KMS-11 (cell line): Measurements from ENCODE around the gene LIPK.

Experiments
- H2AFZ ChIP-seq: fragments of 200-600 bp; sonication (generic); 2 replicates; pipeline ENCODE4 v1.6.1; 2016; ENCODE audit warnings: antibody characterized with exemption, mixed run types, low read depth
- H3K27ac ChIP-seq: fragments of 200-600 bp; sonication (generic); 2 replicates; pipeline ENCODE4 v1.6.1; 2016; ENCODE audit warnings: mild to moderate bottlenecking, mixed run types
- H3K27me3 ChIP-seq: fragments of 200-600 bp; sonication (generic); 2 replicates; pipeline ENCODE4 v1.6.1; 2017; ENCODE audit warnings: mild to moderate bottlenecking, low read depth, mixed run types, moderate library complexity; ENCODE audit not compliant: insufficient read depth
- H3K36me3 ChIP-seq: fragments of 200-600 bp; sonication (generic); 2 replicates; pipeline ENCODE4 v1.6.1; 2017; ENCODE audit warnings: mild to moderate bottlenecking, mixed run types; ENCODE audit not compliant: insufficient read depth
- H3K4me1 ChIP-seq: fragments of 200-600 bp; sonication (generic); 2 replicates; pipeline ENCODE4 v1.6.1; 2016; ENCODE audit warnings: mild to moderate bottlenecking, low read depth, mixed run types; ENCODE audit not compliant: poor library complexity, severe bottlenecking
- H3K4me2 ChIP-seq: fragments of 200-600 bp; sonication (generic); 2 replicates; pipeline ENCODE4 v1.7.0; 2016; ENCODE audit warnings: mild to moderate bottlenecking, mixed run types
- H3K4me3 ChIP-seq: fragments of 200-600 bp; sonication (generic); IDR thresholded peaks from 2 replicates; pipeline ENCODE4 v1.6.1; 2017; ENCODE audit warnings: low read depth, low read length, mixed read lengths; ENCODE audit not compliant: insufficient read depth
- H3K79me2 ChIP-seq: fragments of 200-600 bp; sonication (generic); 2 replicates; pipeline ENCODE4 v1.6.1; 2016; ENCODE audit warnings: low read depth, mixed run types; ENCODE audit not compliant: insufficient read depth
- H3K9ac ChIP-seq: fragments of 200-600 bp; sonication (generic); 2 replicates; pipeline ENCODE4 v1.6.1; 2016; ENCODE audit warnings: mild to moderate bottlenecking, mixed run types
- H4K20me1 ChIP-seq: fragments of 200-600 bp; sonication (generic); 2 replicates; pipeline ENCODE4 v1.6.1; 2016; ENCODE audit warnings: mild to moderate bottlenecking, mixed run types; ENCODE audit not compliant: insufficient read depth
- CTCF ChIP-seq: fragments of 200-600 bp; sonication (generic); conservative IDR thresholded peaks from 2 replicates; pipeline ENCODE4 v1.6.1; 2017; ENCODE audit warnings: low read depth, mild to moderate bottlenecking, antibody characterized with exemption, low read length, moderate library complexity, mixed read lengths

The LIPK gene

GRCh38 chr10:88705958-88706357 is at the start of gene LIPK:
TSS of gene LIPK (plus strand) at chr10:88706249. CDS start at chr10:88724544, 18,295 bp downstream.
- Histone ChIP-seq H2AFZ (no peak within 1 kb of the TSS), H3K9ac (no peak within 1 kb of the TSS), H3K36me3 (no peaks in the 10 kb centered on the region), H3K4me2 (no peak within 1 kb of the TSS), H3K79me2 (no peaks in the 10 kb centered on the region), H4K20me1 (no peaks in the 10 kb centered on the region), H3K4me1 (peaks cover 9% of the 10 kb centered on the region), H3K4me3 (no peak within 1 kb of the TSS), H3K27me3 (no peaks in the 10 kb centered on the region), H3K27ac (no peak within 1 kb of the TSS)
- TF ChIP-seq CTCF = no peak

- H3K4me2 ChIP-seq = no peak overlapping the region
- H3K4me1 ChIP-seq = no peaks in the 10 kb centered on the region
- no peaks in the 10 kb centered on the region for H3K27me3 ChIP-seq
- H3K27ac ChIP-seq = no peak overlapping the region
- H2AFZ ChIP-seq = no peak overlapping the region
- H4K20me1 ChIP-seq = no peaks in the 10 kb centered on the region
- H3K36me3 ChIP-seq = no peaks in the 10 kb centered on the region
- no peaks in the 10 kb centered on the region for H3K79me2 ChIP-seq
- H3K4me3 ChIP-seq = no peak overlapping the region
- no peak for TF ChIP-seq CTCF
- no peak overlapping the region for H3K9ac ChIP-seq
Observed at GRCh38 chr10:88657901-88658300, 48.1 kb upstream of the LIPK start.

GRCh38 chr10:88659725-88660597 is 46.1 kb upstream of the LIPK start:
- Histone ChIP-seq H3K36me3 (no peaks in the 10 kb centered on the region), H3K9ac (no peak overlapping the region), H3K27me3 (no peaks in the 10 kb centered on the region), H3K4me3 (no peak overlapping the region), H3K79me2 (no peaks in the 10 kb centered on the region), H3K27ac (no peak overlapping the region), H3K4me1 (no peaks in the 10 kb centered on the region), H2AFZ (no peak overlapping the region), H4K20me1 (no peaks in the 10 kb centered on the region), H3K4me2 (no peak overlapping the region)
- TF ChIP-seq CTCF = no peak

GRCh38 chr10:88660598-88660884 is 45.5 kb upstream of the LIPK start:
- Histone ChIP-seq H4K20me1 (no peaks in the 10 kb centered on the region), H3K36me3 (no peaks in the 10 kb centered on the region), H3K4me3 (no peak overlapping the region), H3K79me2 (no peaks in the 10 kb centered on the region), H3K27me3 (no peaks in the 10 kb centered on the region), H3K27ac (no peak overlapping the region), H3K4me2 (no peak overlapping the region), H3K9ac (no peak overlapping the region), H3K4me1 (no peaks in the 10 kb centered on the region), H2AFZ (no peak overlapping the region)
- TF ChIP-seq CTCF = no peak
